K562 (cell line): ENCODE results near the gene STX2. TPM values are rescaled to one million over a fixed set of nuclear protein-coding genes. Genes with fewer than 3 reads are reported as not detected.
A peak's percentile ranks its signal among the peaks of the same experiment; 100 is the strongest.

Source experiments
- ARNT ChIP-seq, 2 experiments: fragments of 450-650 bp; IDR thresholded peaks; 2 replicates each; pipeline ENCODE4 v1.6.1; 2016; ENCODE audit warnings: mild to moderate bottlenecking in 1 of 2
- CREM ChIP-seq: IDR thresholded peaks from 2 replicates; pipeline ENCODE4 v1.6.1; 2014; ENCODE audit warnings: antibody characterized with exemption, low read depth
- EP400 ChIP-seq: fragments of 450-650 bp; IDR thresholded peaks from 2 replicates; pipeline ENCODE4 v1.6.1; 2017; ENCODE audit warnings: antibody characterized with exemption, mild to moderate bottlenecking, moderate library complexity
- HSF4 ChIP-seq: fragments of 250-450 bp; sonication (Bioruptor Pico); IDR thresholded peaks from 2 replicates; pipeline ENCODE4 v2.1.2; 2022; ENCODE audit warnings: mild to moderate bottlenecking, moderate library complexity, borderline replicate concordance
- MAZ ChIP-seq, 2 experiments: fragments of 450-650 bp in 1 of 2; sonication (generic) in 1 of 2; formaldehyde crosslinking; IDR thresholded peaks in 1 of 2; conservative IDR thresholded peaks in 1 of 2; 2 replicates each; pipeline versions ENCODE4 v1.4.0 to v1.5.0; 2020; ENCODE audit warnings: mild to moderate bottlenecking in 1 of 2, missing genetic modification reagents in 1 of 2
- MNT ChIP-seq, 2 experiments: fragments of 450-650 bp; conservative IDR thresholded peaks; 2 replicates each; pipeline ENCODE4 v1.6.1; 2017; ENCODE audit warnings: mild to moderate bottlenecking in 2 of 2, moderate library complexity in 2 of 2
- MYC ChIP-seq, 2 experiments: fragments of 250-450 bp in 1 of 2; sonication (Bioruptor Pico) in 1 of 2; IDR thresholded peaks; 2 replicates each; pipeline versions ENCODE4 v1.5.1 to v1.6.1; 2012 to 2021; ENCODE audit warnings: low read depth in 2 of 2, borderline replicate concordance in 1 of 2, improper control_type of control experiment in 1 of 2, low read length in 1 of 2, mild to moderate bottlenecking in 1 of 2, moderate library complexity in 1 of 2
- PCBP2 ChIP-seq: fragments of 200-400 bp; formaldehyde crosslinking; IDR thresholded peaks from 2 replicates; pipeline ENCODE4 v1.6.1; 2018; ENCODE audit warnings: low read length, low read depth, mild to moderate bottlenecking, moderate library complexity; ENCODE audit not compliant: poor library complexity, severe bottlenecking
- PHF8 ChIP-seq: fragments of 200-600 bp; sonication (generic); IDR thresholded peaks from 2 replicates; pipeline ENCODE4 v1.6.1; 2012; ENCODE audit warnings: mixed run types, mild to moderate bottlenecking, inconsistent platforms, low read length, moderate library complexity, borderline replicate concordance
- RNF2 ChIP-seq: sonication (generic); IDR thresholded peaks from 2 replicates; pipeline ENCODE4 v1.6.1; 2016
- SIN3B ChIP-seq: fragments of 450-650 bp; IDR thresholded peaks from 2 replicates; pipeline ENCODE4 v1.6.1; 2017; ENCODE audit warnings: low read depth, mild to moderate bottlenecking, moderate library complexity
- SMARCA4 ChIP-seq: fragments of 450-650 bp; IDR thresholded peaks from 2 replicates; pipeline ENCODE4 v1.6.1; 2016
- SOX6 ChIP-seq: fragments of 450-650 bp; IDR thresholded peaks from 2 replicates; pipeline ENCODE4 v1.6.1; 2014; ENCODE audit warnings: mild to moderate bottlenecking
- SPI1 ChIP-seq: IDR thresholded peaks from 2 replicates; pipeline ENCODE4 v1.6.1; 2011; ENCODE audit warnings: low read depth, low read length, control low read depth, borderline replicate concordance
- TAF9B ChIP-seq: fragments of 450-650 bp; IDR thresholded peaks from 2 replicates; pipeline ENCODE4 v1.6.1; 2018; ENCODE audit warnings: mild to moderate bottlenecking; ENCODE audit not compliant: partially characterized antibody
- YBX1 ChIP-seq: fragments of 450-650 bp; IDR thresholded peaks from 2 replicates; pipeline ENCODE4 v1.7.1; 2016; ENCODE audit warnings: mild to moderate bottlenecking
- YY1 ChIP-seq, 3 experiments: IDR thresholded peaks; 2 replicates each; pipeline ENCODE4 v1.6.1; 2011; ENCODE audit warnings: low read length in 2 of 3, mild to moderate bottlenecking in 2 of 3, moderate library complexity in 2 of 3, borderline replicate concordance in 1 of 3, control low read depth in 1 of 3, low read depth in 1 of 3; ENCODE audit not compliant: insufficient read depth in 3 of 3, insufficient replicate concordance in 2 of 3, control insufficient read depth in 1 of 3, insufficient read length in 1 of 3; ENCODE audit errors: extremely low read depth in 1 of 3
- ZBTB9 ChIP-seq: fragments of 450-650 bp; formaldehyde crosslinking; IDR thresholded peaks from 2 replicates; pipeline ENCODE4 v1.4.0; 2020; ENCODE audit warnings: mild to moderate bottlenecking, moderate library complexity
- ZFX ChIP-seq: sonication (generic); formaldehyde crosslinking; IDR thresholded peaks from 2 replicates; pipeline ENCODE4 v1.8.0; 2022; ENCODE audit warnings: mild to moderate bottlenecking, missing genetic modification reagents, moderate library complexity
- ZMIZ1 ChIP-seq, 2 experiments: fragments of 150-350 bp in 1 of 2; IDR thresholded peaks; 2 replicates each; pipeline ENCODE4 v1.6.1; 2012 to 2016; ENCODE audit warnings: low read depth in 2 of 2, low read length in 2 of 2, mild to moderate bottlenecking in 1 of 2, moderate library complexity in 1 of 2
- polyA plus RNA-seq, 8 experiments: library from polyadenylated mRNA; depleted of rRNA in 4 of 8; stranded (reverse) in 5 of 8; unstranded in 3 of 8; fragments of >200 nt; fragmentation: Nextera tagmentation in 2 of 8; fragmentation: Illumina TruSeq in 1 of 8; extraction: Ambion mirVana in 2 of 8; extraction: Trizol in 1 of 8; gene quantifications; 2 replicates each; pipeline versions ENCODE4 v1.2.1 to v1.2.3, GENCODE V29; 2011 to 2014; ENCODE audit warnings: inconsistent platforms in 1 of 8, missing spikeins in 1 of 8
- total RNA-seq, 7 experiments: library from RNA; depleted of rRNA in 6 of 7; stranded (reverse); fragments of >200 nt in 6 of 7; fragmentation: Illumina TruSeq in 2 of 7; extraction: Trizol in 2 of 7; gene quantifications; 2 replicates each; pipeline versions ENCODE4 v1.2.1 to v1.2.3, GENCODE V29; 2011 to 2021; ENCODE audit warnings: low replicate concordance in 1 of 7

The STX2 gene
- total and polyA plus RNA-seq, 9 of the 15 experiments (the other 6 are each of a cell fraction or from before 2014, with no cell fraction given), result 22.2 to 54.6 (median 30.8) TPM

- TF ChIP-seq ZMIZ1 (IDR thresholded peaks at IDR 0.05; ENCODE audit: low read depth in 2 of 2, low read length in 2 of 2) (no peak), SIN3B (0 out of 2 replicates have a peak, but pooled peaks have one; percentile 35), HSF4 (CRISPR knock-in tag) (no peak), PHF8 (peak; percentile 61; the same call in 1 of the 2 replicates), EP400 (peak; percentile 93), RNF2 (peak; percentile 59; the same call in 1 of the 2 replicates), MAZ (CRISPR knock-in tag; conservative IDR thresholded peaks at IDR 0.05 in 1 of 2, IDR thresholded peaks at IDR 0.05 in 1 of 2) (peak in 1 of 2 experiments; percentile 57; a peak in 2 of 4 replicates), CREM (peak; percentile 77), ZBTB9 (CRISPR knock-in tag) (no peak), MYC (IDR thresholded peaks at IDR 0.05; ENCODE audit: low read depth, low read length) (peak; percentile 94), MYC (CRISPR knock-in tag; IDR thresholded peaks at IDR 0.05; ENCODE audit: borderline replicate concordance, low read depth) (no peak), TAF9B (peak; percentile 23), YBX1 (no peak), ZFX (CRISPR knock-in tag) (peak; percentile 75), YY1 (IDR thresholded peaks at IDR 0.05; ENCODE audit: borderline replicate concordance in 1 of 3, control insufficient read depth in 1 of 3, extremely low read depth in 1 of 3, insufficient read depth in 3 of 3, insufficient read length in 1 of 3, insufficient replicate concordance in 2 of 3, low read depth in 1 of 3, low read length in 2 of 3) (peak in 1 of 3 experiments; percentile 19), ARNT (IDR thresholded peaks at IDR 0.05) (peak in 1 of 2 experiments; percentile 84; a peak in 2 of 4 replicates), SMARCA4 (peak; percentile 68; the same call in 1 of the 2 replicates), SPI1 (no peak), PCBP2 (no peak), MNT (conservative IDR thresholded peaks at IDR 0.05) (peak; percentile 98 to 99), SOX6 (peak; percentile 49; the same call in 1 of the 2 replicates)
These were observed at the start of gene STX2 (continued) for GRCh38 chr12:130838951-130839769.
